ENCODE results near the gene BTC.
"Not testable (repeated sequence)": the region's sequence is repeated elsewhere in the genome, so short reads cannot be mapped to it uniquely, and the experiment has no call there.

The BTC gene

DNA sequence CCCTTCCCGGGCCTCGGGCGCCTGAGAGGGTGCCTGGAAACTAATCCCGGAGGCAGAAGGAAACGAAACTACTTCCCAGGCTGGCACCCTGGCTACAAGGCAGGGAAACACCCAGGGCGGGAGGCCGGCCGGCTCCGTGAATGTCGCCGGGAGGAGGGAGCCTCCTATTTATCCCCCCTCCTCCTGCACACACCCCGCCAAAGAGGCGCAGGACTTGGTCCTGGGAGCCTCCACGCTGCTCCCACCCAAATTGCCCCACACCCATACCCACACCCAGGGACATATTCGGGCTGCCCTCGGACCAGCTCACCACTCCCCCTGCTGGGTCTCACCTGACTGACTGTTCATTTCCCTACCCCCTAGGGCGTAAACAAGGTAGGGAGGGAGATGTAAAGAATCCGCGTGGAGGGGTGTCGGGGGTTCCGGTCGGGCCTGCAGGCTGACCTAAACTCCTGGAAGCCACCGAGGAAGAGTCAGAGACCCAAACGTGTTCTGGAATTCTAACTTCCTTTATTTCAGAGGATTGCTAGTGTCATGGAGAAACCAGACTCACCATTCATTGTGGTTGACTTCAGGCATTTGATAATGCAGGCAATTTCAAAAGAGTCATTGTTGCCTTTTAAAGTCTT lies at the start of gene BTC:
TSS of gene BTC (minus strand) at position 142 of the 629 bp plus-strand sequence. CDS start 198 bp downstream, outside the sequence.
- no peak for FAIRE-seq

DNA sequence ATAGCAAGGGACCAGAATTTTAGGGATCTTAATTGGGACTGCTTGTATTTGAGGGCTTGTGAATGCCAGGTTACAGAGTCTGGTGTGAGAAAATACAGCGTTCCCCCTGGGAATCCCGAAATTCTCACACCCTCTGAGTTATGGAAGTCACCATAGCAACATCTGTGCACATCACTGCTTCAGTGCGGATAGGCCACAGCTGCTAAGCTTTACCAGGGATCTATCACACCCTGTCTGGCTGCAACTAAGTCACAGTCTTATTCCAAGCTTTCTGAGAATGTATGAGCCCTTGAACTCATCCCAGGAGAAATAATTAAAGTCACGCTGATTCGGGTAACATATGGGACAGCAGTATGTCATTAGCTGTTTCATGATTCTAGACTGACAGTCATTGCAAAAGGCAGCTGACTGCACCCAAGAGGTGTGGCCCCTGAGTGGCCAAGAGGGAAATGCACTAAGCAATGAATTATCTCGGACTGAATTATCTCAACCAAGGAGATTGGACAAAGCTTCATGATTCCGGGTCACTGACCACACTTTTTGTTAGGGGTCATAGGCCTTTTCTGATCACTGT lies 46.7 kb upstream of the BTC start:
- FAIRE-seq, result no peak

DNA sequence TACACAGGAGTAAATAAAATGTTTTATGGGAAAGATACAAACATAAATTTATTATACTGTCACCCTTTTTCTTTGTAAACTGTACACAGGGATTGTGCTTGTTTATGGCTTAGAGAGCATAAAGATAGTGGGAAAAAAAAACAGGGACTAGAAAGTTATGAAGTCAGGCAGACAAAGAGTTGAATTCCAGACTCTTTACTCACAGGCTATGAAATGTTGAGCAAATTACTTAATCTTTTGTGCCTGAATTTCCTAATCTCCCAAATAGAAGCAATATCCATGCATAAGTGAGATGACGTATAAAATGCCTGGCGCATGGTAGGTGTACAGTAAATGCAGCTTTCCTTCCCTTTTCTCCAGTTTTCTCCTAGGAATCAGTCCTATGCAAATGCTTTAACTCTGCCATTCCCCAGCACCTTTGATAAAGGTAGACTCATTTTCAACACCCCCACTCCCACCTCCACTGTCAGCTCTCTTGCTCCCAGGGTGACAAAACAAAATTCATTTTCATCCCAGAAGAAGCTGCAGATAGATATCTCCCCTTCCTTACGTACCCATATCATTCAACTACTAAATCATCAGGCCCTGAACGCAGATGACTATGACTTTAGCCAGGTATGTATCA lies 44.5 kb upstream of the BTC start:
- FAIRE-seq, result no peak

DNA sequence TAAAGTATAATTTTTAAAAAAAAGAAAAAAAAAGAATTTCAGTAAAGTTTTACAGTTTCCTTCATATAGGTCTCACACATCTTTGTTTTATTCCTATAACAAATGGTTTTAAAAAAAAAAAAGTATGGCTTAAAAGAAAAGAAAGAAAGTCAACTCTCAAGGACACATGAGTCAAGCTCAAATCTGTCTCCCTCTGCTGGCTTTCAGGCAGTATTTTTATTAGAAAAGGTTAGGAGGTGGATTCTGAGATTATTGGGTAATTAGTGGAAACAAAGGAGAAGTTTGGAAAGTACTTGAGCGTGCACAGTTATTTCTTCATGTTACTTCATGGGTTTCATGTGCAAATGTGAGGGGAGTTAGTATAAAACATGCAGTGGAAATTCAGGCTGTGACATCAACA lies 36.6 kb upstream of the BTC start:
- no peak for FAIRE-seq

DNA sequence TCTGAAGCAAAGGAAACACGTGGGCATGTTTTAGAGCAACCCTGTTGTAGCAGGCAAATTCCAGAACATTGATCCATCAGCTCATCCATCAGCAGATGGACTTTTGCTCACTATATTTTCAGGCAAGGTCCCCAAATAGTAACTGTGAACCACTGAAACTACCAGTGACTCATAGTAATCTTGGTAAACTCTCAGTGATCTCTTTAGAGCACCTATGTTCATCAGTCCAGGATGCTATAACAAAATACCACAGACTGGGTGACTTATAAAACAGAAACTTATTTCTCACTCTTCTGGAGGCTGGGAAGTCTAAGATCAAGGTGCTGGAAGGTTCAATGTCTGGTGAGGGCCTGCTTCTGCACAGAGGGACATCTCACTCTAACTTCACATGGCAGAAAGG lies 28.9 kb upstream of the BTC start:
- FAIRE-seq, result no peak

DNA sequence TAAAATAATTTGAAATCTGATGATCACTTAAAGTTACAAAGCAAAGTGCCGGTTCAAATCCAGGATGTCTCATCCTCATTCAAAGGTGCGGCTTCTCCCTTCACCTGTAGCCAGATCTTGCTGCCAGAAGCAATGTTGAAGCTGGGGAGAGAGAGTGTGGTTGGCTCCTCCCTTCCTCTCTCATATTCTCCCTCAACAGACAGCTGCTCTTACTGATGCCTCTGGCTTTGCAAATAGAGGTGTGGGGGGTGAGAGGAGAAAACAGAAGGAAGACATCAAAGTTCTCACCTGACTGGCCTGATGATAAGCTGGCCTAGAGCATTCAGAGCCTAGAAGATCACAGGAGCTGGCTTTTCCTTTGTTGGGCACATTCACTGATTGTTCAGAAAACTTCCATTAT lies 28.3 kb upstream of the BTC start:
- FAIRE-seq, result no peak

DNA sequence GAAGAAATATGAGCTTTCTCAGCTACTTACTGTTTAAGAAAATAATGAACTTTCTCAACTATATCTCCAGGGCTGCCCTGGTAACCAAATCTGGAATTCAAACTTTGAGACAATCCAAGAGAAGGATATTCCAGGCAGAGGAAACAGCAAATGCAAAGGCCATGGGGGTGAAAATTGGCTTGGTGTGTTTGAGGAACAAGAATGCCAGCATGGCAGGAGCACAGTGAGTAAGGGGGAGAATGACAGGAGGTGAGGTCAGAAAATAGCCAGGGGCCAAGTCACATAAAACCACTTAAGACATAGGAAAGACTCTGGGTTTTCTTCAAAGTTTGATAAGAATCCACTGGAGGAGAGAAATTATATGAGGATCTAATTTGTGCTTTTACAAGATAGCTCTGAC lies 27.2 kb upstream of the BTC start:
- FAIRE-seq, result no peak

DNA sequence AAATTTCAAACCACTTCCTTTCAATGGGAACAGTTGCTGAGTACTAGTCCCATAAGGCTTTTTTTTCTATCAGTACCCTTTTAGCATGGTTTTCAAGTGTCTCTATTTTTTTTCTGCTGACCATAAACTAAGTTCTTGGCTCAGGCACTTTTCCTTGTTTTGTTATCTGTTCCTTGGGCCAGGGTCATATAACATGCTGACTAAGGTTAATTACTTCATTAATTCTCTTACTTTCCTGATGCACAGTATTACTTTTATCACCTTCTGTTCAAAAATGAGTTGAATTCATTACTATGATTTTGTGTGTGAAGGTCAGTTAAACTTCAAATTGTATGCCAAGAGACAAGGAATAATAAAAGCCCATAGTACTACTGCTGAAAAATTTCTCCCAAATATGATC lies 19.7 kb upstream of the BTC start:
- FAIRE-seq, result no peak

DNA sequence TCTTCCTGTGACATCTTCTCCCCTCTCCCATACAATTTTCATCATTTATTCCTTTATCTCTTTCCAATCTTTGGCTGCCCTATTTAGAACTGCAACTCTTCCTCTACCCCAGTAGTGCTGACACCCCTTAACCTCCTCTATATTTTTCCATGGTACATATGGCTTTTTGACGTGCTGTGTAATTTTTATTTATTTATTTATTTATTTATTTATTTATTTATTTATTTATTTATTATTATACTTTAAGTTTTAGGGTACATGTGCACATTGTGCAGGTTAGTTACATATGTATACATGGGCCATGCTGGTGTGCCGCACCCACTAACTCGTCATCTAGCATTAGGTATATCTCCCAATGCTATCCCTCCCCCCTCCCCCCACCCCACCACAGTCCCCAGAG lies 17.7 kb upstream of the BTC start:
- FAIRE-seq, result not testable (repeated sequence)

GRCh38 chr4:74805601-74806000 lies 11.3 kb upstream of the BTC start:
- no peak for FAIRE-seq

DNA sequence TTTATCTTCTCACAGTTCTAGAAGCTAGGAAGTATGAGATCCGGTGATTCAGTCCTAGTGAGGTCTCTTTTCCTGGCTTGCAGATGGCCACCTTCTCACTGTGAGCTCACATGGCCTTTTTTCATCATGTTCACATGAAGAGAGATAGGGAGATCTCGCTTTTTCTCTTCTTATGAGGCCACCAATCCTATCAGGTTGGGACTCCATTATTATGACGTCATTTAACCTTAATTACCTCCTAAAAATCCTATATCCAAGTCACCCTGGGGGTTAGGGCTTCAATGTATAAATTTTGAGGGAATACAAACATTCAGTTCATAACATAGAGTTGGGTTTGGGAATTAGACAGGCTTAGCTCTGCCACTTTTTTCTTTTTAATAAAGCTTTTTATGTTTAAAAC lies 6.0 kb upstream of the BTC start:
- FAIRE-seq, result no peak

- no peak for FAIRE-seq
Measured at GRCh38 chr4:74796631-74797030, 2.3 kb upstream of the BTC start.

DNA sequence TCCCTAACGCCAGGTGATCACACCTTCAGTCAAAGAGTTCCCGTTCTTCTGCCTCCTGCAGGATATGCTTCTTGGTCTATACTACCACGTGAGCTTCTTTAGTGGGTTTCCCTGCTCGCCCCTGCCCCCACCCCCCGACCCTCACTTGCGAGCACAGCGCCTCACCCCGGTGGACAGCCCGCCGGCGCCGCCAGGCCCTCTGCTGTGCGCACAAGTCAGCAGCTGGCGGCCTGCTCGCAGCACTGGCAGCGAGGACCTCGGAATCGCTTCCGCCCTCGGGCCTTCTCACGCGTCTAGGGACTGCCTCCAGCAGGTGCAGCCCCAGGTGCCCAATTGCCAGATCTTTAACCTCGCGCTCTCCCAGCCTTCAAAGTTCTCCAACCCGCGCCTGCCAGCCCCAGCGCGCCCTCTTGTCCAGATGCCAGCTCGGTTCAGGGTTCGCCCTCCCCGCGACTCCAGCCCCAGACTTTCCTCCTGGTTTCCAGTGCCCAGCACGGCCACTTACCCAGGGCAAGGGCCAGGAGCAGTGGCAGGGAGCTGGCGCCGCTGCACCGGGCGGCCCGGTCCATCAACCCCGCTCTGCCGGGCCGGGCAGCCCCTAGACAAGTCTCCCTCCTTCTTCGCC lies 454 bp downstream of the BTC start:
- no peak for FAIRE-seq

GRCh38 chr4:74790652-74791051 lies 3.7 kb downstream of the BTC start:
- no peak for FAIRE-seq

- FAIRE-seq, result no peak
Measured at GRCh38 chr4:74789518-74789917, 4.8 kb downstream of the BTC start.

DNA sequence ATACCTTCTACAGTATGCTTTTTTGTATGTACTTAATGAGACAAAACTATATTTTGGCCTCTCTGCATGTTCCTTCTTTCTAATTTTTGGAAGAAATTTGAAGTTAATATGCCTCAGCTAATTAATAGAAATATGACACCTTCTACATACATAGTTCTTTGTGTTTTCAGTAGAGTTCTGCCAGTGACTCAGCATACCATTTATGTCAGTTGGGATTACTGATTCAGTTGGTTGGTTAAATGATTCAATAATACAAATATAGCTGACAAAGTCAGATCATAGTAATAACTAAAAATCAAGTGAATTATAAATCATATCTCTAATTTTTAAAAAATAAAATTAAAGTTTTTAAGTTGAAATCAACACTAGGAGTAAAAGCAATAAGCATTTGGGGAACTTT lies 16.8 kb downstream of the BTC start:
- no peak for FAIRE-seq

DNA sequence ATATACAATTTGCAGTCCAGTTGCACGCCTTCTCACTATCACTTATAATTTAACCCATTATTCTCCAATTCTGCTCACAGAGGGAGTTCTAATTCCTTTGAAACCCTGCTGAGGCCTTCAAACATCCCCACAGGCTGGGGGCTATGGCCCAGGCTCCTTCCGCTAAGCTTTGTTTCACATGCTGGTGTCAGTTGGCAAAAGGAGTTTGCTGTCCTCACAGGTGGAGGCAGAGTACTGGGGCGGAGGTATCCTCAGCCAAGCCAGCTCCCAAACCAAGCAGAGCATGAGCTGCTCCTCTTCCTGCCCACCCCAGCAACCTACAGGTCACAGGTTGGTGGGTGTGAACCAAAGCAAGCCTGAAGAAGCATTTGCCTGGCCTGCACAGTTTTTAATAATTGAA lies 21.5 kb downstream of the BTC start:
- FAIRE-seq, result no peak

DNA sequence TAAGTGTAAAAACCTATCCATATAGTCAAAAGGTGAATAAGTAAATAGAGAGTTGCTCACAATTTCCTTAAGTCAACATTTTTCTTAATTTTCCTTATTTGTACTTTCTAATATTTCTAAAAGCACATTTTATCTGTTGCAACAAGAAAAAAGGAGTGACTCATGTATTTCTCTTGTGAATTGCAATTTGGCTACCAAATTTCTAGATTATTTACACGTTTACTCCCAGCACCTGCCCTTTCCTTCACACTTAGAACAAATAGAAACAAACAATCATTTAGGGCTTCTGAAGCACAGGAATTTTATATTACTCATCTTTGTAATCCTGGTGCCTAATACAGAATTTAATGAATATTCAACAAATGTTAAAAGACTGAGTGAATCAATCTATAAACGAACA lies 22.2 kb downstream of the BTC start:
- no peak for FAIRE-seq

DNA sequence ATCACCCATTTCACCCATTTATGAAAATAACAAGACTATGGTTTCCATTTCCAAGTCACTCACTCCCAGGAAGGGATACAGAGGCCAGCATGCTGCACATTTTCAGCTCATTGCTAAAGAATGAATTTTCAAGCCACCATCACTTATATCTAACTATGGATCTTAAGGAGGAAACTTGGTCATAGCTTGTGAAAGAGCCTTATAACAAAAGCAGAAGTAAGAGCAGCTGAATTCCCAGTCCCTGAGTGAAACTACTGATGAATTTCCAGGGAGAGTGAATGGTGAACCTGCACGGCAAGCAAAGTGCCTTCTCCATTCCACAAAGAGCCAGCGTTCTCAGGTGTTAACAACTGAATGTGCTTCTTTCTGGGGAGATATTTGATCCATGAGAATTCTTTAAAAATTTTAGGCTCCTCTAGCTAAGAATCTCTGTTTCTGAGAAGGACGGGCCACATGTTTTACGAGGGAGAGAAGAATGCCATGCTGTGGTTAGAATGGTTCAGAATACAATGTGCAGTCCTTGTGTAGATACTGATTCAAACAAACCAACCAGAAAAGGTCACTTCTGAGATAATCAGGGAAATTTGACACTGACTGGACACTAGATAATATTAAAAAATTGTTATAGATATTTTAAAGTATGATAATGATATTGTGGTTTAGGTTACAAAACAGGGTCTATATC lies 24.0 kb downstream of the BTC start:
- FAIRE-seq, result no peak

- FAIRE-seq, result no peak
Measured at GRCh38 chr4:74768857-74769525, 25.3 kb downstream of the BTC start.

- no peak for FAIRE-seq
Measured at GRCh38 chr4:74764119-74764518, 30.2 kb downstream of the BTC start.

GRCh38 chr4:74758551-74759145 lies 35.7 kb downstream of the BTC start:
- FAIRE-seq, result no peak

GRCh38 chr4:74757136-74757535 lies 37.2 kb downstream of the BTC start:
- FAIRE-seq, result no peak

All from A204.1 (cell line).